Trophoblast cell (in vitro differentiated cells and primary cell): ENCODE data around the gene EXOC4.

Experiments used
- DNase-seq, 2 donors: peaks; one replicate each; pipeline ENCODE4 v3.0.0-alpha.2; 2016
- H2AFZ ChIP-seq: 2 replicates; pipeline ENCODE4 v1.6.1; 2013; ENCODE audit warnings: low read length, moderate library complexity, mild to moderate bottlenecking; ENCODE audit not compliant: insufficient read depth, poor library complexity
- H2AK5ac ChIP-seq: 2 replicates; pipeline ENCODE4 v1.6.1; 2013; ENCODE audit warnings: mild to moderate bottlenecking, low read length
- H2BK120ac ChIP-seq: 2 replicates; pipeline ENCODE4 v1.6.1; 2013; ENCODE audit warnings: low read length, mild to moderate bottlenecking, moderate library complexity; ENCODE audit not compliant: insufficient read depth, poor library complexity
- H2BK12ac ChIP-seq: 2 replicates; pipeline ENCODE4 v1.6.1; 2013; ENCODE audit warnings: mild to moderate bottlenecking, low read length, moderate library complexity
- H2BK5ac ChIP-seq: 2 replicates; pipeline ENCODE4 v1.6.1; 2013; ENCODE audit warnings: low read length, low read depth, moderate library complexity, mild to moderate bottlenecking; ENCODE audit not compliant: poor library complexity
- H3K14ac ChIP-seq: 2 replicates; pipeline ENCODE4 v1.6.1; 2013; ENCODE audit warnings: mild to moderate bottlenecking, low read length
- H3K18ac ChIP-seq: 2 replicates; pipeline ENCODE4 v1.6.1; 2013; ENCODE audit warnings: mild to moderate bottlenecking, low read length
- H3K23ac ChIP-seq: 2 replicates; pipeline ENCODE4 v1.6.1; 2013; ENCODE audit warnings: low read length
- H3K27ac ChIP-seq: 2 replicates; pipeline ENCODE4 v1.5.1; 2013; ENCODE audit warnings: low read depth, mild to moderate bottlenecking, inconsistent platforms, low read length, moderate library complexity
- H3K27me3 ChIP-seq: 2 replicates; pipeline ENCODE4 v1.6.1; 2013; ENCODE audit warnings: inconsistent platforms, mild to moderate bottlenecking, low read length, moderate library complexity; ENCODE audit not compliant: insufficient read depth
- H3K36me3 ChIP-seq, 2 experiments: 1 replicate in 1 of 2; 2 replicates in 1 of 2; pipeline ENCODE4 v1.6.1; 2013; ENCODE audit warnings: low read length in 2 of 2, mild to moderate bottlenecking in 2 of 2, moderate library complexity in 1 of 2; ENCODE audit not compliant: insufficient read depth in 2 of 2, control insufficient read depth in 1 of 2
- H3K4ac ChIP-seq: 2 replicates; pipeline ENCODE4 v1.6.1; 2013; ENCODE audit warnings: low read depth, mild to moderate bottlenecking, low read length, moderate library complexity
- H3K4me1 ChIP-seq, 2 experiments: 1 replicate in 1 of 2; 2 replicates in 1 of 2; pipeline ENCODE4 v1.6.1; 2013; ENCODE audit warnings: low read length in 2 of 2, mild to moderate bottlenecking in 2 of 2, moderate library complexity in 1 of 2; ENCODE audit not compliant: insufficient read depth in 2 of 2, control insufficient read depth in 1 of 2
- H3K4me2 ChIP-seq: 2 replicates; pipeline ENCODE4 v1.6.1; 2013; ENCODE audit warnings: inconsistent platforms, mild to moderate bottlenecking, low read length, moderate library complexity
- H3K4me3 ChIP-seq: 2 replicates; pipeline ENCODE4 v1.5.1; 2013; ENCODE audit warnings: mild to moderate bottlenecking, low read depth, low read length, inconsistent platforms
- H3K79me1 ChIP-seq: one replicate; pipeline ENCODE4 v1.6.1; 2013; ENCODE audit warnings: low read length
- H3K79me2 ChIP-seq: 2 replicates; pipeline ENCODE4 v1.6.1; 2013; ENCODE audit warnings: low read length, mild to moderate bottlenecking; ENCODE audit not compliant: control insufficient read depth, insufficient read depth, poor library complexity
- H3K9ac ChIP-seq: 2 replicates; pipeline ENCODE4 v1.6.1; 2013; ENCODE audit warnings: mild to moderate bottlenecking, low read length
- H3K9me3 ChIP-seq: 2 replicates; pipeline ENCODE4 v1.6.1; 2013; ENCODE audit warnings: low read depth, mild to moderate bottlenecking, control low read depth, inconsistent platforms, low read length; ENCODE audit not compliant: insufficient read depth
- H4K12ac ChIP-seq: 2 replicates; pipeline ENCODE4 v1.6.1; 2013; ENCODE audit warnings: low read depth, mild to moderate bottlenecking, low read length, moderate library complexity
- H4K8ac ChIP-seq: 2 replicates; pipeline ENCODE4 v1.6.1; 2013; ENCODE audit warnings: low read depth, mild to moderate bottlenecking, low read length, moderate library complexity
- H4K91ac ChIP-seq: one replicate; pipeline ENCODE4 v1.6.1; 2013; ENCODE audit warnings: low read depth, mild to moderate bottlenecking, low read length, moderate library complexity
- WGBS: extraction: QIAGEN DNeasy Blood & Tissue Kit; methylation state at CpG from one replicate; pipeline ENCODE4 v1.1.7; 2013; ENCODE audit warnings: missing lambda C conversion rate; ENCODE audit not compliant: insufficient read length, insufficient coverage; ENCODE audit errors: extremely low coverage; 5-methylcytosine and 5-hydroxymethylcytosine counted together

Gene EXOC4

GRCh38 chr7:133601617-133602016 lies 348.7 kb downstream of the EXOC4 start:
- Histone ChIP-seq H4K91ac (no peak overlapping the region), H3K79me2 (no peaks in the 10 kb centered on the region), H3K36me3 (no peaks in the 10 kb centered on the region), H3K27ac (no peak overlapping the region), H3K4me1 (no peaks in the 10 kb centered on the region), H3K4me2 (no peak overlapping the region), H3K79me1 (no peaks in the 10 kb centered on the region), H3K14ac (no peak overlapping the region), H2BK120ac (no peak overlapping the region), H3K4me3 (no peak overlapping the region), H3K27me3 (no peaks in the 10 kb centered on the region), H3K18ac (no peak overlapping the region), H2BK5ac (no peak overlapping the region), H2AFZ (no peak overlapping the region), H3K9ac (no peak overlapping the region), H3K9me3 (no peaks in the 10 kb centered on the region), H4K12ac (no peak overlapping the region), H4K8ac (no peak overlapping the region), H2AK5ac (no peak overlapping the region), H2BK12ac (no peak overlapping the region), H3K4ac (no peak overlapping the region), H3K23ac (no peak overlapping the region)
- WGBS: no CpG with 5 or more reads among the region's 2 CpGs
- DNase-seq: no peak

GRCh38 chr7:133602291-133602690 lies 349.4 kb downstream of the EXOC4 start:
- Histone ChIP-seq H2BK5ac (no peak overlapping the region), H3K14ac (no peak overlapping the region), H4K8ac (no peak overlapping the region), H2BK120ac (no peak overlapping the region), H2BK12ac (no peak overlapping the region), H3K4me1 (no peaks in the 10 kb centered on the region), H2AFZ (no peak overlapping the region), H3K4me3 (no peak overlapping the region), H3K27me3 (no peaks in the 10 kb centered on the region), H2AK5ac (no peak overlapping the region), H3K4ac (no peak overlapping the region), H4K12ac (no peak overlapping the region), H3K9ac (no peak overlapping the region), H3K18ac (no peak overlapping the region), H3K9me3 (no peaks in the 10 kb centered on the region), H4K91ac (no peak overlapping the region), H3K27ac (no peak overlapping the region), H3K36me3 (no peaks in the 10 kb centered on the region), H3K23ac (no peak overlapping the region), H3K79me2 (no peaks in the 10 kb centered on the region), H3K79me1 (no peaks in the 10 kb centered on the region), H3K4me2 (no peak overlapping the region)
- no CpG with 5 or more reads among the region's 4 CpGs for WGBS
- DNase-seq: no peak

- no peak overlapping the region for H3K4ac ChIP-seq
- no peaks in the 10 kb centered on the region for H3K4me1 ChIP-seq
- no peaks in the 10 kb centered on the region for H3K79me2 ChIP-seq
- WGBS: no CpG with 5 or more reads among the region's 4 CpGs
- H2BK120ac ChIP-seq: no peak overlapping the region
- no peaks in the 10 kb centered on the region for H3K36me3 ChIP-seq
- no peak overlapping the region for H4K91ac ChIP-seq
- H3K18ac ChIP-seq: no peak overlapping the region
- no peak overlapping the region for H3K4me2 ChIP-seq
- no peak overlapping the region for H4K12ac ChIP-seq
- no peak overlapping the region for H2BK5ac ChIP-seq
- no peak overlapping the region for H2AK5ac ChIP-seq
- no peak overlapping the region for H2AFZ ChIP-seq
- no peak for DNase-seq
- no peaks in the 10 kb centered on the region for H3K79me1 ChIP-seq
- no peak overlapping the region for H3K23ac ChIP-seq
- no peak overlapping the region for H4K8ac ChIP-seq
- H2BK12ac ChIP-seq: no peak overlapping the region
- H3K27ac ChIP-seq: no peak overlapping the region
- H3K14ac ChIP-seq: no peak overlapping the region
- no peak overlapping the region for H3K4me3 ChIP-seq
- H3K9ac ChIP-seq: no peak overlapping the region
- no peaks in the 10 kb centered on the region for H3K9me3 ChIP-seq
- H3K27me3 ChIP-seq: no peaks in the 10 kb centered on the region
Observed at GRCh38 chr7:133606991-133607390, 354.1 kb downstream of the EXOC4 start.

GRCh38 chr7:133609806-133610205 lies 356.9 kb downstream of the EXOC4 start:
- no peak overlapping the region for H2BK5ac ChIP-seq
- H3K4me2 ChIP-seq: no peak overlapping the region
- H2AK5ac ChIP-seq: no peak overlapping the region
- no peaks in the 10 kb centered on the region for H3K4me1 ChIP-seq
- H2AFZ ChIP-seq: no peak overlapping the region
- no peak overlapping the region for H4K91ac ChIP-seq
- no peak overlapping the region for H3K14ac ChIP-seq
- H3K18ac ChIP-seq: no peak overlapping the region
- H3K4ac ChIP-seq: no peak overlapping the region
- H3K9ac ChIP-seq: no peak overlapping the region
- no peak overlapping the region for H3K4me3 ChIP-seq
- no peaks in the 10 kb centered on the region for H3K79me1 ChIP-seq
- H2BK120ac ChIP-seq: no peak overlapping the region
- no peaks in the 10 kb centered on the region for H3K36me3 ChIP-seq
- no peak for DNase-seq
- WGBS: no CpG with 5 or more reads among the region's 1 CpG
- no peaks in the 10 kb centered on the region for H3K9me3 ChIP-seq
- no peak overlapping the region for H4K8ac ChIP-seq
- no peak overlapping the region for H3K23ac ChIP-seq
- no peak overlapping the region for H3K27ac ChIP-seq
- H2BK12ac ChIP-seq: no peak overlapping the region
- no peaks in the 10 kb centered on the region for H3K79me2 ChIP-seq
- no peaks in the 10 kb centered on the region for H3K27me3 ChIP-seq
- H4K12ac ChIP-seq: no peak overlapping the region
